GM12878 (cell line): Measurements from ENCODE around the gene ATP2A1. TPM values are rescaled to one million over a fixed set of nuclear protein-coding genes. Genes with fewer than 3 reads are reported as not detected.

Experiments
- ATAC-seq: fragments of 200-7000 bp; cut with Tn5 transposase; 3 replicates; pipeline ENCODE4 v1.9.1; 2020; ENCODE audit warnings: mild to moderate bottlenecking, moderate library complexity
- BruUV-seq: library from RNA; stranded (reverse); fragments of 400-500 nt; replicated peaks from 2 replicates; lab custom pipeline; 2021; lab: Mats Ljungman, UMichigan
- CTCF ChIA-PET: fragments of 300-600 bp; sonication (Branson Sonifier 250); formaldehyde crosslinking; extraction: SDS; loops from one replicate; lab custom pipeline; 2021; ENCODE audit warnings: inconsistent platforms; lab: Yijun Ruan, JAX
- POLR2A ChIA-PET: fragments of 350-600 bp; formaldehyde crosslinking; extraction: SDS; loops from one replicate; lab custom pipeline; 2021; ENCODE audit warnings: inconsistent platforms; lab: Charles Lee
- RAD21 ChIA-PET: fragments of 300-600 bp; sonication (Branson Sonifier 250); formaldehyde crosslinking; loops from one replicate; lab custom pipeline; 2023; ENCODE audit warnings: antibody characterized with exemption; ENCODE audit not compliant: unreplicated experiment; lab: Charles Lee
- SMC1A ChIA-PET: fragments of 300-600 bp; sonication (Branson Sonifier 250); formaldehyde crosslinking; loops from one replicate; lab custom pipeline; 2023; ENCODE audit not compliant: unreplicated experiment, uncharacterized antibody; lab: Charles Lee
- DNase-seq: peaks from one replicate; pipeline ENCODE4 v3.0.0-alpha.2; 2011; ENCODE audit warnings: low read depth, low spot score
- FAIRE-seq: peaks from 3 replicates; lab custom pipeline; 2011; peaks lifted over from hg19 to GRCh38; lab: Jason Lieb, UNC
- H2AFZ ChIP-seq: 2 replicates; pipeline ENCODE4 v1.6.0; 2011; ENCODE audit warnings: low read depth, low read length, control low read depth; ENCODE audit not compliant: control insufficient read depth
- H3K27ac ChIP-seq: 2 replicates; pipeline ENCODE4 v1.5.1; 2011; ENCODE audit warnings: control low read depth; ENCODE audit not compliant: control insufficient read depth, insufficient read depth
- H3K27me3 ChIP-seq, 2 experiments: replicated peaks in 1 of 2; 2 replicates each; pipeline versions ENCODE4 v1.6.0 to v1.6.1; 2011; ENCODE audit warnings: low read length in 1 of 2; ENCODE audit not compliant: control insufficient read depth in 2 of 2, insufficient read depth in 2 of 2
- H3K36me3 ChIP-seq, 2 experiments: 2 replicates each; pipeline ENCODE4 v1.5.1; 2011; ENCODE audit warnings: low read length in 1 of 2; ENCODE audit not compliant: control insufficient read depth in 2 of 2, insufficient read depth in 2 of 2
- H3K4me1 ChIP-seq: 2 replicates; pipeline ENCODE4 v1.6.1; 2011; ENCODE audit warnings: mild to moderate bottlenecking, low read length, moderate library complexity, mixed read lengths; ENCODE audit not compliant: control insufficient read depth, insufficient read depth
- H3K4me2 ChIP-seq: 2 replicates; pipeline ENCODE4 v1.6.0; 2011; ENCODE audit warnings: control low read depth; ENCODE audit not compliant: control insufficient read depth, insufficient read depth
- H3K4me3 ChIP-seq: fragments of 200-600 bp; sonication (generic); 2 replicates; pipeline ENCODE4 v1.5.1; 2016
- H3K79me2 ChIP-seq: 2 replicates; pipeline ENCODE4 v1.6.0; 2011; ENCODE audit warnings: low read length; ENCODE audit not compliant: control insufficient read depth, insufficient read depth
- H3K9ac ChIP-seq: 2 replicates; pipeline ENCODE4 v1.8.0; 2011; ENCODE audit warnings: low read length, control low read depth, mixed read lengths; ENCODE audit not compliant: control insufficient read depth, insufficient read depth
- H3K9me3 ChIP-seq: replicated peaks from 3 replicates; pipeline ENCODE4 v1.5.1; 2011; ENCODE audit warnings: mild to moderate bottlenecking, low read length; ENCODE audit not compliant: control insufficient read depth, insufficient read depth
- H4K20me1 ChIP-seq: 2 replicates; pipeline ENCODE4 v1.6.0; 2011; ENCODE audit not compliant: control insufficient read depth, insufficient read depth
- ATF7 ChIP-seq: fragments of 450-650 bp; IDR thresholded peaks from 2 replicates; pipeline ENCODE4 v1.6.1; 2016; ENCODE audit warnings: low read depth, mild to moderate bottlenecking
- BHLHE40 ChIP-seq, 2 experiments: fragments of 450-650 bp in 1 of 2; IDR thresholded peaks; 2 replicates each; pipeline ENCODE4 v1.6.1; 2011 to 2017; ENCODE audit warnings: low read depth in 2 of 2, borderline replicate concordance in 1 of 2, improper control_type of control experiment in 1 of 2, low read length in 1 of 2, mild to moderate bottlenecking in 1 of 2
- JUNB ChIP-seq: IDR thresholded peaks from 2 replicates; pipeline ENCODE4 v1.6.1; 2016; ENCODE audit warnings: antibody characterized with exemption, mild to moderate bottlenecking
- NFXL1 ChIP-seq: fragments of 450-650 bp; IDR thresholded peaks from 2 replicates; pipeline ENCODE4 v1.6.1; 2017; ENCODE audit warnings: antibody characterized with exemption, mild to moderate bottlenecking, borderline replicate concordance
- NR2F1 ChIP-seq: fragments of 450-650 bp; conservative IDR thresholded peaks from 2 replicates; pipeline ENCODE4 v1.6.1; 2017; ENCODE audit warnings: mild to moderate bottlenecking
- RELA ChIP-seq: fragments of 450-650 bp; IDR thresholded peaks from 2 replicates; pipeline ENCODE4 v1.8.0; 2014; ENCODE audit warnings: borderline replicate concordance; ENCODE audit not compliant: partially characterized antibody
- TCF12 ChIP-seq: IDR thresholded peaks from 2 replicates; pipeline ENCODE4 v1.6.1; 2011; ENCODE audit warnings: low read depth, mild to moderate bottlenecking, low read length
- TCF7 ChIP-seq: IDR thresholded peaks from 2 replicates; pipeline ENCODE4 v1.6.1; 2014; ENCODE audit warnings: antibody characterized with exemption, borderline replicate concordance
- WGBS: methylation state at CpG from one replicate; pipeline ENCODE4 v1.1.6; 2016; ENCODE audit warnings: low lambda C conversion rate; ENCODE audit not compliant: insufficient replicate concordance, insufficient coverage; ENCODE audit errors: missing lambda C conversion rate; 5-methylcytosine and 5-hydroxymethylcytosine counted together
- in situ Hi-C: fragments of 300-500 bp; cut with MboI; formaldehyde crosslinking; loops from 9 replicates; pipeline ENCODE4 v1.14.3; 2018; ENCODE audit warnings: mixed read lengths
- intact Hi-C: fragments of 100-400 bp; cut with micrococcal nuclease; formaldehyde crosslinking; loops from one replicate; pipeline ENCODE4 v1.14.2; 2022; ENCODE audit not compliant: unreplicated experiment
- polyA plus RNA-seq, 11 experiments: library from polyadenylated mRNA; depleted of rRNA in 4 of 11; unstranded in 6 of 11; stranded (reverse) in 5 of 11; fragments of >200 nt; fragmentation: Nextera tagmentation in 4 of 11; fragmentation: Illumina TruSeq in 1 of 11; extraction: Ambion mirVana in 4 of 11; extraction: Trizol in 1 of 11; gene quantifications; 1 replicate in 1 of 11; 2 replicates in 10 of 11; pipeline versions ENCODE4 v1.2.1 to v1.2.3, GENCODE V29; 2011 to 2016; ENCODE audit warnings: inconsistent platforms in 2 of 11, missing spikeins in 2 of 11, low read depth in 1 of 11
- total RNA-seq, 4 experiments: library from RNA; depleted of rRNA in 3 of 4; stranded (reverse); fragments of >200 nt in 3 of 4; fragmentation: Illumina TruSeq in 1 of 4; extraction: Trizol in 1 of 4; gene quantifications; 2 replicates each; pipeline versions ENCODE4 v1.2.1 to v1.2.3, GENCODE V29; 2013 to 2021
- TF ChIP-seq, protein P1 (sequence below): fragments of 450-650 bp; IDR thresholded peaks from 2 replicates; pipeline ENCODE4 v1.6.1; 2017; ENCODE audit warnings: low read depth, mild to moderate bottlenecking, moderate library complexity
- TF ChIP-seq, protein P2 (sequence below): fragments of 450-650 bp; IDR thresholded peaks from 2 replicates; pipeline ENCODE4 v1.6.1; 2016; ENCODE audit warnings: mild to moderate bottlenecking
- TF ChIP-seq, protein P3 (sequence below): IDR thresholded peaks from 2 replicates; pipeline ENCODE4 v1.6.1; 2011; ENCODE audit warnings: borderline replicate concordance, low read depth, mild to moderate bottlenecking, moderate library complexity, low read length; ENCODE audit not compliant: insufficient read depth, poor library complexity, severe bottlenecking
- TF ChIP-seq, protein P4 (sequence below): fragments of 450-650 bp; formaldehyde crosslinking; IDR thresholded peaks from 2 replicates; pipeline ENCODE4 v1.4.0; 2020; ENCODE audit warnings: mild to moderate bottlenecking, moderate library complexity

ATP2A1 gene
- total and polyA plus RNA-seq, 10 of the 15 experiments (the other 5 are each of a cell fraction or from before 2014, with no cell fraction given), result 0.13 to 1.7 (median 0.88) TPM

DNA sequence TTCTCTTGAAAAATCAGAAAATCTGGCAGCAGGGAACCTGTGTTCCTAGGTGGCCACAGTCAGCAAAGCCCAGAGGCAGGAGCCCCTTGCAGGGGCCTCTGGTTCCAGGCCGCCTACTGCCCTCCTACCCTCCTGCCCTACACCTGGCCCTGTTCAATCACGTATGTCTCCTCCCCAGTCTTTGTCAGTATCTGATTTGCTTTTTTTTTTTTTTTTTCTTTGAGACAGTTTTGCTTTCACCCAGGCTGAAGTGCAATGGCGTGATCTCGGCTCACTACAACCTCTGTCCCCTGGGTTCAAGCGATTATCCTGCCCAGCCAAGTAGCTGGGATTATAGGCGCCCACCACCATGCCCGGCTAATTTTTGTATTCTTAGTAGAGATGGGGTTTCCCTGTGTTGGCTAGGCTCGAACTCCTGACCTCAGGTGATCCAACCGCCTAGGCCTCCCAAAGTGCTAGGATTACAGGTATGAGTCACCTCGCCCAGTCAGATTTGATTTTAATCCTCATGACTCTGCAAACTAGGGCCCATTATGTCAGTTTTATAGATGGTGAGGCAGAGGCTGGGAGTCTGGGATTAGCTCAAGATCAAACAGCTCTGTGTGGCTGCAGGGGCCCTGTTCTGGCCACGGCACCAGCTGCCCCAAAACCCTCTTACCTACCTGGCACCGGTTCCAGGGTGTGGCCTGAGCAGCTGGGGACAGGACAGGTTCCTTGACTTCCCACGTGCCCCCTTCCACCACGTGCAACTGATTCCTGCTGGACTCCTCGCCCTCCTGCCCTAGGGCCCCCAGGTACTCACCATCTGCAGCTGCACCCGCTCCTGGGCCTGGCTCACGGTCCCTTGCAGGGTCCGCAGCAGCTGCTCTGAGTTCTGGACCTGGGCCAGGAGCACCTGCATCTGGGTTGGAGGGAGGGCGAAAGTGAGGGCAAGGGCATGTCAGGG, 32.1 kb downstream of the ATP2A1 start:
- H3K4me2 ChIP-seq, result peak overlapping the region; percentile 11; the same call in 1 of the 2 replicates
- peak; percentile 80 for FAIRE-seq
- 0 out of 2 replicates have a peak, but pooled peaks have one; percentile 27 for TF ChIP-seq TCF12
- no peak for TF ChIP-seq RELA
- TF ChIP-seq, protein P1, sequence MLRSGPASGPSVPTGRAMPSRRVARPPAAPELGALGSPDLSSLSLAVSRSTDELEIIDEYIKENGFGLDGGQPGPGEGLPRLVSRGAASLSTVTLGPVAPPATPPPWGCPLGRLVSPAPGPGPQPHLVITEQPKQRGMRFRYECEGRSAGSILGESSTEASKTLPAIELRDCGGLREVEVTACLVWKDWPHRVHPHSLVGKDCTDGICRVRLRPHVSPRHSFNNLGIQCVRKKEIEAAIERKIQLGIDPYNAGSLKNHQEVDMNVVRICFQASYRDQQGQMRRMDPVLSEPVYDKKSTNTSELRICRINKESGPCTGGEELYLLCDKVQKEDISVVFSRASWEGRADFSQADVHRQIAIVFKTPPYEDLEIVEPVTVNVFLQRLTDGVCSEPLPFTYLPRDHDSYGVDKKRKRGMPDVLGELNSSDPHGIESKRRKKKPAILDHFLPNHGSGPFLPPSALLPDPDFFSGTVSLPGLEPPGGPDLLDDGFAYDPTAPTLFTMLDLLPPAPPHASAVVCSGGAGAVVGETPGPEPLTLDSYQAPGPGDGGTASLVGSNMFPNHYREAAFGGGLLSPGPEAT, result 0 out of 2 replicates have a peak, but pooled peaks have one; percentile 25
- no peak for TF ChIP-seq NFXL1
- 0 out of 2 replicates have a peak, but pooled peaks have one; percentile 23 for TF ChIP-seq NR2F1
- TF ChIP-seq, protein P2, sequence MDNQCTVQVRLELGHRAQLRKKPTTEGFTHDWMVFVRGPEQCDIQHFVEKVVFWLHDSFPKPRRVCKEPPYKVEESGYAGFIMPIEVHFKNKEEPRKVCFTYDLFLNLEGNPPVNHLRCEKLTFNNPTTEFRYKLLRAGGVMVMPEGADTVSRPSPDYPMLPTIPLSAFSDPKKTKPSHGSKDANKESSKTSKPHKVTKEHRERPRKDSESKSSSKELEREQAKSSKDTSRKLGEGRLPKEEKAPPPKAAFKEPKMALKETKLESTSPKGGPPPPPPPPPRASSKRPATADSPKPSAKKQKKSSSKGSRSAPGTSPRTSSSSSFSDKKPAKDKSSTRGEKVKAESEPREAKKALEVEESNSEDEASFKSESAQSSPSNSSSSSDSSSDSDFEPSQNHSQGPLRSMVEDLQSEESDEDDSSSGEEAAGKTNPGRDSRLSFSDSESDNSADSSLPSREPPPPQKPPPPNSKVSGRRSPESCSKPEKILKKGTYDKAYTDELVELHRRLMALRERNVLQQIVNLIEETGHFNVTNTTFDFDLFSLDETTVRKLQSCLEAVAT, result no peak
- TF ChIP-seq BHLHE40 (IDR thresholded peaks at IDR 0.05; ENCODE audit: borderline replicate concordance in 1 of 2, low read depth in 2 of 2, low read length in 1 of 2), result peak in 1 of 2 experiments; percentile 50; a peak in 2 of 4 replicates
- TF ChIP-seq TCF7, result no peak
- TF ChIP-seq, protein P3, sequence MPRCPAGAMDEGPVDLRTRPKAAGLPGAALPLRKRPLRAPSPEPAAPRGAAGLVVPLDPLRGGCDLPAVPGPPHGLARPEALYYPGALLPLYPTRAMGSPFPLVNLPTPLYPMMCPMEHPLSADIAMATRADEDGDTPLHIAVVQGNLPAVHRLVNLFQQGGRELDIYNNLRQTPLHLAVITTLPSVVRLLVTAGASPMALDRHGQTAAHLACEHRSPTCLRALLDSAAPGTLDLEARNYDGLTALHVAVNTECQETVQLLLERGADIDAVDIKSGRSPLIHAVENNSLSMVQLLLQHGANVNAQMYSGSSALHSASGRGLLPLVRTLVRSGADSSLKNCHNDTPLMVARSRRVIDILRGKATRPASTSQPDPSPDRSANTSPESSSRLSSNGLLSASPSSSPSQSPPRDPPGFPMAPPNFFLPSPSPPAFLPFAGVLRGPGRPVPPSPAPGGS, result no peak
- TF ChIP-seq, protein P4, sequence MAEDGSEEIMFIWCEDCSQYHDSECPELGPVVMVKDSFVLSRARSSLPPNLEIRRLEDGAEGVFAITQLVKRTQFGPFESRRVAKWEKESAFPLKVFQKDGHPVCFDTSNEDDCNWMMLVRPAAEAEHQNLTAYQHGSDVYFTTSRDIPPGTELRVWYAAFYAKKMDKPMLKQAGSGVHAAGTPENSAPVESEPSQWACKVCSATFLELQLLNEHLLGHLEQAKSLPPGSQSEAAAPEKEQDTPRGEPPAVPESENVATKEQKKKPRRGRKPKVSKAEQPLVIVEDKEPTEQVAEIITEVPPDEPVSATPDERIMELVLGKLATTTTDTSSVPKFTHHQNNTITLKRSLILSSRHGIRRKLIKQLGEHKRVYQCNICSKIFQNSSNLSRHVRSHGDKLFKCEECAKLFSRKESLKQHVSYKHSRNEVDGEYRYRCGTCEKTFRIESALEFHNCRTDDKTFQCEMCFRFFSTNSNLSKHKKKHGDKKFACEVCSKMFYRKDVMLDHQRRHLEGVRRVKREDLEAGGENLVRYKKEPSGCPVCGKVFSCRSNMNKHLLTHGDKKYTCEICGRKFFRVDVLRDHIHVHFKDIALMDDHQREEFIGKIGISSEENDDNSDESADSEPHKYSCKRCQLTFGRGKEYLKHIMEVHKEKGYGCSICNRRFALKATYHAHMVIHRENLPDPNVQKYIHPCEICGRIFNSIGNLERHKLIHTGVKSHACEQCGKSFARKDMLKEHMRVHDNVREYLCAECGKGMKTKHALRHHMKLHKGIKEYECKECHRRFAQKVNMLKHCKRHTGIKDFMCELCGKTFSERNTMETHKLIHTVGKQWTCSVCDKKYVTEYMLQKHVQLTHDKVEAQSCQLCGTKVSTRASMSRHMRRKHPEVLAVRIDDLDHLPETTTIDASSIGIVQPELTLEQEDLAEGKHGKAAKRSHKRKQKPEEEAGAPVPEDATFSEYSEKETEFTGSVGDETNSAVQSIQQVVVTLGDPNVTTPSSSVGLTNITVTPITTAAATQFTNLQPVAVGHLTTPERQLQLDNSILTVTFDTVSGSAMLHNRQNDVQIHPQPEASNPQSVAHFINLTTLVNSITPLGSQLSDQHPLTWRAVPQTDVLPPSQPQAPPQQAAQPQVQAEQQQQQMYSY (CRISPR knock-in tag), result no peak
- TF ChIP-seq ATF7, result 0 out of 2 replicates have a peak, but pooled peaks have one; percentile 17
- peak; percentile 54 for TF ChIP-seq JUNB

More for the DNA sequence above, 32.1 kb downstream of the ATP2A1 start:
- in situ Hi-C loops, result no loop called here
- H4K20me1 ChIP-seq, result no peaks in the 10 kb centered on the region
- peaks cover 8% of the 10 kb centered on the region for H3K4me1 ChIP-seq
- WGBS, result 47% methylated on average over 18 of the region's 19 CpGs
- peak; percentile 77 for ATAC-seq
- no peaks in the 10 kb centered on the region for H3K9me3 ChIP-seq
- CTCF ChIA-PET, result interaction anchor here (0.6 to 2.6 kb wide), 5 partner anchors 34 to 69 kb away, joined by 3 to 11 read pairs (median 3); partner anchors contain the start of gene NFATC2IP
- no peaks in the 10 kb centered on the region for H3K27me3 ChIP-seq
- no peak overlapping the region for H3K9ac ChIP-seq
- BruUV-seq, result no TSS peak
- RAD21 ChIA-PET, result interaction anchor here (0.6 to 1.5 kb wide), 2 partner anchors 13 to 48 kb away, joined by 4 to 7 read pairs; no protein-coding TSS in a partner anchor
- no peaks in the 10 kb centered on the region for H3K79me2 ChIP-seq
- POLR2A ChIA-PET, result interaction anchor here (0.7 to 1.2 kb wide), 6 partner anchors 10 to 1755 kb away, joined by 3 to 7 read pairs (median 4); partner anchors contain the start of gene SH2B1
- peaks cover 11% of the 10 kb centered on the region in 2 experiments; a peak in 3 of 4 replicates for H3K36me3 ChIP-seq
- no peak overlapping the region for H2AFZ ChIP-seq
- H3K27ac ChIP-seq, result peak overlapping the region; percentile 50
- intact Hi-C loops, result no loop called here
- DNase-seq, result no peak
- SMC1A ChIA-PET, result interaction anchor here (1.4 to 1.7 kb wide), 2 partner anchors 13 to 31 kb away, joined by 5 to 9 read pairs; no protein-coding TSS in a partner anchor
- H3K4me3 ChIP-seq, result no peak overlapping the region
